Transverse colon (tissue), 4 donors: Measurements from ENCODE around the gene TENM4. TPM values are rescaled to one million over a fixed set of nuclear protein-coding genes. Genes with fewer than 3 reads are reported as not detected.

Source experiments
- DNase-seq: peaks from one replicate; pipeline ENCODE4 v3.0.0-alpha.2; 2019
- H3K27ac ChIP-seq, 4 donors: fragments of 200-600 bp; sonication (generic); 2 replicates each; pipeline ENCODE4 v1.5.1; 2016 to 2018; ENCODE audit warnings: inconsistent platforms in 4 of 4
- H3K27me3 ChIP-seq: fragments of 200-600 bp; sonication (generic); 2 replicates; pipeline ENCODE4 v1.5.1; 2017; ENCODE audit warnings: inconsistent platforms
- H3K36me3 ChIP-seq, 4 donors: fragments of 200-600 bp; sonication (generic); 2 replicates each; pipeline ENCODE4 v1.5.1; 2017 to 2019; ENCODE audit warnings: inconsistent platforms in 4 of 4
- H3K4me1 ChIP-seq, 4 donors: fragments of 200-600 bp; sonication (generic); 2 replicates each; pipeline ENCODE4 v1.5.1; 2017 to 2020; ENCODE audit warnings: inconsistent platforms in 4 of 4
- H3K4me3 ChIP-seq, 4 donors: fragments of 200-600 bp; sonication (generic); 1 replicate in 1 of 4; 2 replicates in 3 of 4; pipeline versions ENCODE4 v1.5.1 to v1.6.1; 2017 to 2019; ENCODE audit warnings: inconsistent platforms in 4 of 4
- H3K9me3 ChIP-seq, 2 donors: fragments of 200-600 bp; sonication (generic); 2 replicates each; pipeline ENCODE4 v1.5.1; 2017 to 2019; ENCODE audit warnings: inconsistent platforms in 2 of 2
- EP300 ChIP-seq: sonication (generic); formaldehyde crosslinking; IDR thresholded peaks from one replicate; pipeline ENCODE4 v1.6.1; 2017; ENCODE audit warnings: antibody characterized with exemption, low read depth
- POLR2A ChIP-seq: fragments of 450-650 bp; IDR thresholded peaks from one replicate; pipeline ENCODE4 v1.6.1; 2016; ENCODE audit warnings: antibody characterized with exemption, mild to moderate bottlenecking, moderate library complexity
- POLR2AphosphoS5 ChIP-seq, 3 donors: sonication (generic); formaldehyde crosslinking; IDR thresholded peaks; one replicate each; pipeline ENCODE4 v1.6.1; 2016; ENCODE audit warnings: antibody characterized with exemption in 3 of 3
- WGBS, 2 donors: methylation state at CpG; one replicate each; pipeline ENCODE4 v1.1.5; 2018; ENCODE audit warnings: low coverage in 1 of 2; 5-methylcytosine and 5-hydroxymethylcytosine counted together
- in situ Hi-C, 4 donors: fragments of 200-750 bp; cut with MboI; loops; one replicate each; pipeline versions ENCODE4 v1.15.0 to v1.15.1; 2017; ENCODE audit warnings: low sequenced_read_pairs in 3 of 4, low pct_ligation_motif_present in 1 of 4, low pct_unique_long_range_greater_than_20kb in 1 of 4
- intact Hi-C: fragments of 100-400 bp; cut with DNase I; formaldehyde crosslinking; loops from one replicate; pipeline ENCODE4 v1.15.1; 2023; ENCODE audit warnings: low total_unique reads
- total RNA-seq, 4 donors: library from RNA; depleted of rRNA; stranded (reverse); fragments of >200 nt; gene quantifications; one replicate each; pipeline ENCODE4 v1.1.0, GENCODE V29; 2016
- TF ChIP-seq, protein P1 (sequence below), 5 experiments: fragments of 200-600 bp in 3 of 5; fragments of 450-650 bp in 2 of 5; sonication (generic) in 3 of 5; IDR thresholded peaks; 1 replicate in 2 of 5; 2 replicates in 3 of 5; pipeline ENCODE4 v1.5.1; 2016 to 2017; ENCODE audit warnings: antibody characterized with exemption in 5 of 5, inconsistent platforms in 3 of 5, mild to moderate bottlenecking in 2 of 5, moderate library complexity in 1 of 5

The TENM4 gene
- total RNA-seq, 4 donors from 2014 or later = 0.14 to 0.79 (median 0.39) TPM

DNA sequence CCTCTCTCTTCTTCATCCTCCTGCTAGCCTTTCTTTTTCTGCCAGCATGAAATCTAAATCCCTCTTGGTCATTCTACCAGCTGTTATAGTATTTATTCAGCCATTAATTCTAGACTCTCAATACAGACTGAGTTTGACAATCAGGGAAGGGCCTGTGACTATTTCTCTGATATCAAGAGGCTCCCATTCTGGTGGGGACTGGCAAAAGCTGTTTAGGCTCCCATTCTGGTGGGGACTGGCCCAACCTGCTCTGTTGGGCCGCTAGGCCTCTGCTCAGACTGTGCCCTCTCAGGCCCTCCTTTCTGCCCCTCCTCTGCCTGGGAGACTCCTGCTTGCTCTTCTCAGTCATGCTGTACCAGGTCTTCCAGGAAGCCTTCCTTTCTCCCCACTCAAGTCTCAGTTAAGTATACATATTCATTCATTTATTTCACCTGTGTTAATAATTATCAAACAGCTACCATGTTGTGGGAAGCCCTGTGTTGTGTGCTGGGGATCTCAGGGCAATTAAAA lies 542.5 kb downstream of the TENM4 start:
- TF ChIP-seq EP300 = no peak
- TF ChIP-seq POLR2A = no peak
- TF ChIP-seq, protein P1, sequence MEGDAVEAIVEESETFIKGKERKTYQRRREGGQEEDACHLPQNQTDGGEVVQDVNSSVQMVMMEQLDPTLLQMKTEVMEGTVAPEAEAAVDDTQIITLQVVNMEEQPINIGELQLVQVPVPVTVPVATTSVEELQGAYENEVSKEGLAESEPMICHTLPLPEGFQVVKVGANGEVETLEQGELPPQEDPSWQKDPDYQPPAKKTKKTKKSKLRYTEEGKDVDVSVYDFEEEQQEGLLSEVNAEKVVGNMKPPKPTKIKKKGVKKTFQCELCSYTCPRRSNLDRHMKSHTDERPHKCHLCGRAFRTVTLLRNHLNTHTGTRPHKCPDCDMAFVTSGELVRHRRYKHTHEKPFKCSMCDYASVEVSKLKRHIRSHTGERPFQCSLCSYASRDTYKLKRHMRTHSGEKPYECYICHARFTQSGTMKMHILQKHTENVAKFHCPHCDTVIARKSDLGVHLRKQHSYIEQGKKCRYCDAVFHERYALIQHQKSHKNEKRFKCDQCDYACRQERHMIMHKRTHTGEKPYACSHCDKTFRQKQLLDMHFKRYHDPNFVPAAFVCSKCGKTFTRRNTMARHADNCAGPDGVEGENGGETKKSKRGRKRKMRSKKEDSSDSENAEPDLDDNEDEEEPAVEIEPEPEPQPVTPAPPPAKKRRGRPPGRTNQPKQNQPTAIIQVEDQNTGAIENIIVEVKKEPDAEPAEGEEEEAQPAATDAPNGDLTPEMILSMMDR (IDR thresholded peaks at IDR 0.05) = no peak
- no peak for TF ChIP-seq POLR2AphosphoS5 (IDR thresholded peaks at IDR 0.05)
- in situ Hi-C loops = no loop called here
- 89% methylated on average over 1 of the region's 1 CpG; no CpG with 5 or more reads in 1 of the 2 donors for WGBS, 2 donors

DNA sequence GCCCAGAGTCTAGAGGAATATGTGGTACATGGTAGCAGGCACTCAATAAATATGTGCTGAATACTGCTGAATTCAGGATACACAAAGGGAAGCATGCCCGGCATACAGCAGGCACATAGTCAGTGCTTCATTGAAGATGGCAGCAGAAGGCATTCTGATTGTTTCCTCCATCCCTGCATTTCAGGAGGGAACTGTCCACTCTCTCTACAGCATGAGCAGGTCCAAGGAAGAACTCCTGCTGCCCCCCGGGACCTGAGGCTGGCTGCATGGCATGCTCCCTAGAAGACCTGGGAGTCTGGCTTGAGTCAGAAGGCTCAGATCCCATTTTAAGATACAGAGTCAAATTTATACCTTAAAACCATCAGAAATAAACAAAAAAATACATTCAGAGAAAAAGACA lies 546.8 kb downstream of the TENM4 start:
- in situ Hi-C loops (no loop called here), intact Hi-C loops (no loop called here)
- TF ChIP-seq, protein P1 (IDR thresholded peaks at IDR 0.05) = no peak
- TF ChIP-seq POLR2AphosphoS5 (IDR thresholded peaks at IDR 0.05) = no peak
- no peak for TF ChIP-seq POLR2A
- TF ChIP-seq EP300 = no peak
- Histone ChIP-seq H3K27me3 (no peaks in the 10 kb centered on the region), H3K4me1 (no peaks in the 10 kb centered on the region), H3K9me3 (no peaks in the 10 kb centered on the region), H3K27ac (no peak overlapping the region), H3K36me3 (no peaks in the 10 kb centered on the region), H3K4me3 (no peak overlapping the region)
- no peak for DNase-seq
- WGBS, 2 donors = 84% methylated on average over 2 of the region's 2 CpGs; no CpG with 5 or more reads in 1 of the 2 donors

More for the DNA sequence above, 542.5 kb downstream of the TENM4 start:
- H3K36me3 ChIP-seq = no peaks in the 10 kb centered on the region
- H3K27me3 ChIP-seq = no peaks in the 10 kb centered on the region
- no peak for DNase-seq
- H3K4me3 ChIP-seq = no peak overlapping the region
- H3K9me3 ChIP-seq = no peaks in the 10 kb centered on the region
- H3K27ac ChIP-seq = no peak overlapping the region
- H3K4me1 ChIP-seq = no peaks in the 10 kb centered on the region
- intact Hi-C loops = no loop called here

DNA sequence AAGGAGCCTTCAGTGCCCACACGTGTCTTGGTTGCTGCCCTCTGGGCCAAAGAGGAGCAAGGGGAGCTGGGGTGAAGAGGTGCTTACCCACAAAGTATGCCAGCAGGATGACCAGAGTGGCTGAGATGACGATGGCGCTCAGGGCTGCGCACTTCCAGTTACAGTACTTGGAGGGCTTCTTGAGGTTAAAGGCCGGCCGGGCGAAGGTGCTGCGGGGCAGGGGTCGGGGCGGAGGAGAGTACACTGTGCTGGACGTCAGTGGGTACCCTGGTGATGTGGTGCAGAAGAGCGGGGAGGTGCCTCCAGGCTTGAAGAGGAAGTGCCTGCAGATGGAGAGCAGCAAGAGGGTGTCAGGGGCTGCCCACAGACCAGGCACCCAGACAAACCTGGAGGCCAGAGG lies 551.1 kb downstream of the TENM4 start:
- WGBS, 2 donors = 67 to 91% methylated on average over 1 to 12 of the region's 12 CpGs
- TF ChIP-seq EP300 (no peak), POLR2A (no peak), POLR2AphosphoS5 (IDR thresholded peaks at IDR 0.05) (no peak)
- TF ChIP-seq, protein P1 (IDR thresholded peaks at IDR 0.05) = no peak
- no peaks in the 10 kb centered on the region for H3K36me3 ChIP-seq
- H3K9me3 ChIP-seq = no peaks in the 10 kb centered on the region
- no peaks in the 10 kb centered on the region for H3K4me1 ChIP-seq
- H3K27ac ChIP-seq = no peak overlapping the region
- no peak overlapping the region for H3K4me3 ChIP-seq
- in situ Hi-C loops = no loop called here
- intact Hi-C loops = no loop called here
- no peak for DNase-seq
- H3K27me3 ChIP-seq = no peaks in the 10 kb centered on the region

DNA sequence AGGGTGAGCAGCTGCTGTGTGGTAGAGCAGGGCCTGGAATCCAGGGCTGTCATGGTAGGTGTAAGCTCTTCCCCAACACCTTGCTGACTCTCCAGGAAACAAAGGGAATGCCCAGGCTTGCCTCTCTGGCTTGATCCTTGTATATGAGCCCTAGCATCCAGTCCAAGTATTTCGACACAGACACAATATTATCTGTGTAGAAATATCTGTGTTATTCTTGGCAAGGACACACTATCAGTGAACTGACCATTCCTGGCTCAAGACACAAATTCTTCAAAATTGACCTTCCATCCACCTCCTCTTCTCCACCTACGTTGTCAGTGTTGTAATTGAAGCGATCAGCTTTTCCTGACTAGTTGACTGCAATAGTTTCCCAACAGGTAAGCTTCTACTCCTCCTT lies 554.2 kb downstream of the TENM4 start:
- Histone ChIP-seq H3K36me3 (no peaks in the 10 kb centered on the region), H3K27ac (no peak overlapping the region), H3K4me3 (no peak overlapping the region), H3K4me1 (no peaks in the 10 kb centered on the region), H3K27me3 (no peaks in the 10 kb centered on the region), H3K9me3 (no peaks in the 10 kb centered on the region)
- TF ChIP-seq EP300 (no peak), POLR2AphosphoS5 (IDR thresholded peaks at IDR 0.05) (no peak), POLR2A (no peak)
- TF ChIP-seq, protein P1 (IDR thresholded peaks at IDR 0.05) = no peak
- 59 to 90% methylated on average over 2 to 3 of the region's 3 CpGs for WGBS, 2 donors
- no peak for DNase-seq
- intact Hi-C loops = no loop called here
- in situ Hi-C loops = no loop called here
